ENCODE data around the gene OSBPL6.

DNA sequence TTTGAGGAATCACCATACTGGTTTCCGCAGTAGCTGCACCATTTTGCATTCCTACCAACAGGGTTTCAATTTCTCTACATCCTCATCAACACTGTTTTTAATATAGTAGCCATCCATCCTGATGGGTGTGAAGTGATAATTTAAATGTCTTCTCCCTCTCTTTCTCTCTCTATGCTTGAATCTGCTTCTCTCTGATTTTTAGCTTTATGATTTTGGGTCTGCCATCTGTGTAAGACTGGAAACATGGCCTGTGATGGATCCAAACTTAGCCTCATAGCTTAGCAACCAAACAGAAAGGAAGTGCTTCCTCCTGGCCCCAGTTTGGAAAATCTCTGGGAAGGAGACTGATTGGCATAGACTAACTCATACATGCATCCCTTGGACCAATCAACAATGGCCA lies 33.7 kb upstream of the OSBPL6 start:
- TF ChIP-seq, protein P1, sequence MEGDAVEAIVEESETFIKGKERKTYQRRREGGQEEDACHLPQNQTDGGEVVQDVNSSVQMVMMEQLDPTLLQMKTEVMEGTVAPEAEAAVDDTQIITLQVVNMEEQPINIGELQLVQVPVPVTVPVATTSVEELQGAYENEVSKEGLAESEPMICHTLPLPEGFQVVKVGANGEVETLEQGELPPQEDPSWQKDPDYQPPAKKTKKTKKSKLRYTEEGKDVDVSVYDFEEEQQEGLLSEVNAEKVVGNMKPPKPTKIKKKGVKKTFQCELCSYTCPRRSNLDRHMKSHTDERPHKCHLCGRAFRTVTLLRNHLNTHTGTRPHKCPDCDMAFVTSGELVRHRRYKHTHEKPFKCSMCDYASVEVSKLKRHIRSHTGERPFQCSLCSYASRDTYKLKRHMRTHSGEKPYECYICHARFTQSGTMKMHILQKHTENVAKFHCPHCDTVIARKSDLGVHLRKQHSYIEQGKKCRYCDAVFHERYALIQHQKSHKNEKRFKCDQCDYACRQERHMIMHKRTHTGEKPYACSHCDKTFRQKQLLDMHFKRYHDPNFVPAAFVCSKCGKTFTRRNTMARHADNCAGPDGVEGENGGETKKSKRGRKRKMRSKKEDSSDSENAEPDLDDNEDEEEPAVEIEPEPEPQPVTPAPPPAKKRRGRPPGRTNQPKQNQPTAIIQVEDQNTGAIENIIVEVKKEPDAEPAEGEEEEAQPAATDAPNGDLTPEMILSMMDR (IDR thresholded peaks at IDR 0.05), result no peak
- TF ChIP-seq EZH2 (IDR thresholded peaks at IDR 0.05) (no peak), EZH2phosphoT487 (IDR thresholded peaks at IDR 0.05) (no peak)

All from neural progenitor cell (in vitro differentiated cells).